Rectal smooth muscle tissue (tissue), 1 donor: ENCODE measurements around the gene SPINK1.

ENCODE experiments used
- H3K27ac ChIP-seq: one replicate; pipeline ENCODE4 v1.7.0; 2013; ENCODE audit warnings: low read depth, low read length, inconsistent platforms
- H3K27me3 ChIP-seq: one replicate; pipeline ENCODE4 v1.7.0; 2013; ENCODE audit warnings: low read length; ENCODE audit not compliant: control insufficient read depth, insufficient read depth
- H3K36me3 ChIP-seq: one replicate; pipeline ENCODE4 v1.7.0; 2013; ENCODE audit warnings: low read length; ENCODE audit not compliant: control insufficient read depth, insufficient read depth
- H3K4me1 ChIP-seq: one replicate; pipeline ENCODE4 v1.7.0; 2013; ENCODE audit warnings: low read length; ENCODE audit not compliant: control insufficient read depth, insufficient read depth
- H3K4me3 ChIP-seq: one replicate; pipeline ENCODE4 v1.7.0; 2013; ENCODE audit warnings: low read length
- H3K9ac ChIP-seq: one replicate; pipeline ENCODE4 v1.7.0; 2013; ENCODE audit warnings: low read length

The SPINK1 gene

GRCh38 chr5:147863454-147864158, 32.1 kb upstream of the SPINK1 start:
- H3K9ac ChIP-seq: no peak overlapping the region
- no peaks in the 10 kb centered on the region for H3K27me3 ChIP-seq
- H3K36me3 ChIP-seq: no peaks in the 10 kb centered on the region
- H3K4me3 ChIP-seq: no peak overlapping the region
- H3K27ac ChIP-seq: no peak overlapping the region
- no peaks in the 10 kb centered on the region for H3K4me1 ChIP-seq

- no peak overlapping the region for H3K27ac ChIP-seq
- no peaks in the 10 kb centered on the region for H3K27me3 ChIP-seq
- H3K4me3 ChIP-seq: no peak overlapping the region
Measured at GRCh38 chr5:147860641-147861025, 29.2 kb upstream of the SPINK1 start.

GRCh38 chr5:147859962-147860640, 28.6 kb upstream of the SPINK1 start:
- no peak overlapping the region for H3K27ac ChIP-seq
- H3K9ac ChIP-seq: no peak overlapping the region
- no peaks in the 10 kb centered on the region for H3K27me3 ChIP-seq
- H3K36me3 ChIP-seq: no peaks in the 10 kb centered on the region
- no peaks in the 10 kb centered on the region for H3K4me1 ChIP-seq
- no peak overlapping the region for H3K4me3 ChIP-seq

More at GRCh38 chr5:147860641-147861025, 29.2 kb upstream of the SPINK1 start:
- no peaks in the 10 kb centered on the region for H3K36me3 ChIP-seq
- no peaks in the 10 kb centered on the region for H3K4me1 ChIP-seq
- no peak overlapping the region for H3K9ac ChIP-seq

GRCh38 chr5:147858565-147858964, 27.1 kb upstream of the SPINK1 start:
- Histone ChIP-seq H3K4me1 (no peaks in the 10 kb centered on the region), H3K9ac (no peak overlapping the region), H3K4me3 (no peak overlapping the region), H3K36me3 (no peaks in the 10 kb centered on the region), H3K27me3 (no peaks in the 10 kb centered on the region), H3K27ac (no peak overlapping the region)

GRCh38 chr5:147857302-147858129, 26.0 kb upstream of the SPINK1 start:
- H3K9ac ChIP-seq: no peak overlapping the region
- H3K36me3 ChIP-seq: no peaks in the 10 kb centered on the region
- H3K27me3 ChIP-seq: no peaks in the 10 kb centered on the region
- H3K4me1 ChIP-seq: no peaks in the 10 kb centered on the region
- H3K4me3 ChIP-seq: no peak overlapping the region
- H3K27ac ChIP-seq: no peak overlapping the region

- no peak overlapping the region for H3K4me3 ChIP-seq
- no peaks in the 10 kb centered on the region for H3K4me1 ChIP-seq
- no peak overlapping the region for H3K9ac ChIP-seq
- H3K36me3 ChIP-seq: no peaks in the 10 kb centered on the region
- H3K27ac ChIP-seq: no peak overlapping the region
- no peaks in the 10 kb centered on the region for H3K27me3 ChIP-seq
Measured at GRCh38 chr5:147856801-147857200, 25.3 kb upstream of the SPINK1 start.

- no peaks in the 10 kb centered on the region for H3K4me1 ChIP-seq
- no peaks in the 10 kb centered on the region for H3K36me3 ChIP-seq
- H3K9ac ChIP-seq: no peak overlapping the region
- no peak overlapping the region for H3K27ac ChIP-seq
- H3K27me3 ChIP-seq: no peaks in the 10 kb centered on the region
- H3K4me3 ChIP-seq: no peak overlapping the region
Measured at GRCh38 chr5:147855774-147856069, 24.3 kb upstream of the SPINK1 start.

- Histone ChIP-seq H3K9ac (no peak overlapping the region), H3K4me1 (no peaks in the 10 kb centered on the region), H3K36me3 (no peaks in the 10 kb centered on the region), H3K4me3 (no peak overlapping the region), H3K27ac (no peak overlapping the region), H3K27me3 (no peaks in the 10 kb centered on the region)
Measured at GRCh38 chr5:147854894-147855773, 23.7 kb upstream of the SPINK1 start.

GRCh38 chr5:147854331-147854730, 22.9 kb upstream of the SPINK1 start:
- Histone ChIP-seq H3K36me3 (no peaks in the 10 kb centered on the region), H3K27ac (no peak overlapping the region), H3K4me1 (no peaks in the 10 kb centered on the region), H3K9ac (no peak overlapping the region), H3K27me3 (no peaks in the 10 kb centered on the region), H3K4me3 (no peak overlapping the region)

GRCh38 chr5:147853372-147853987, 22.0 kb upstream of the SPINK1 start:
- Histone ChIP-seq H3K9ac (no peak overlapping the region), H3K4me1 (no peaks in the 10 kb centered on the region), H3K27ac (no peak overlapping the region), H3K36me3 (no peaks in the 10 kb centered on the region), H3K4me3 (no peak overlapping the region), H3K27me3 (no peaks in the 10 kb centered on the region)

- Histone ChIP-seq H3K4me1 (no peaks in the 10 kb centered on the region), H3K4me3 (no peak overlapping the region), H3K27ac (no peak overlapping the region), H3K27me3 (no peaks in the 10 kb centered on the region), H3K36me3 (no peaks in the 10 kb centered on the region), H3K9ac (no peak overlapping the region)
Measured at GRCh38 chr5:147852365-147852764, 20.9 kb upstream of the SPINK1 start.

GRCh38 chr5:147851578-147851977, 20.1 kb upstream of the SPINK1 start:
- H3K27ac ChIP-seq: no peak overlapping the region
- H3K27me3 ChIP-seq: no peaks in the 10 kb centered on the region
- H3K36me3 ChIP-seq: no peaks in the 10 kb centered on the region
- no peak overlapping the region for H3K9ac ChIP-seq
- no peak overlapping the region for H3K4me3 ChIP-seq
- no peaks in the 10 kb centered on the region for H3K4me1 ChIP-seq
